HG02943 (cell line): ENCODE measurements around the gene SLC22A3.

Experiments used
- ATAC-seq: cut with Tn5 transposase; IDR thresholded peaks from one replicate; pipeline ENCODE4 v1.9.1; 2021; ENCODE audit warnings: mild to moderate bottlenecking, low read depth, moderate library complexity; ENCODE audit not compliant: unreplicated experiment

SLC22A3 gene

DNA sequence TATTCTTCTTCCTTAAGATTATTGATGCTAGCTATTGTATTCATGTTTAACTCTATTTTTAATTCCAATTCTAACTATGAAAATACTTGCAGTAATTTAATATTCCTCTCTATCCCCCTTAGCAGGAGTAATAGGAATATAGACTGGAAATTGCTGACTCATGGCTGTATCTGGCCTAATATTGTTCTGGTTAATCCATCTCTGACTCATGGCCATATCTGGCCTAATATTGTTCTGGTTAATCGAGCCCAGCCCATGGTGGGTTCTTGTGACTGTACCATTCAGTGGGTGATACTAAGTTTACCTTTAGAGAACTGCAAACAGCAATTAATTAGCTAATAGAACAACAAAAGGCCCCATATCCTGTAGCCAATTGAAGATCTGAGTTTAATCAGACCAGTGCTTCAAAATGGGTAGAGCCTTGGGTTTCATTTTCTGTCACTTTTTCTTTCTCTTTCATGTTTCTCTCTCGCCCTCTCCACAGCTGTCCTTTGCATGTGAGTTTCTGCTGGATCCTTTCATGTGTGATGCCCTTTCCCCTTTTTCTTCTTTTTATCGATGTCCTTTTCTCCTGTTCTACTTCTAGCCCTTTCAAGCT is 50.6 kb downstream of the SLC22A3 start:
- ATAC-seq = peak; percentile 99

DNA sequence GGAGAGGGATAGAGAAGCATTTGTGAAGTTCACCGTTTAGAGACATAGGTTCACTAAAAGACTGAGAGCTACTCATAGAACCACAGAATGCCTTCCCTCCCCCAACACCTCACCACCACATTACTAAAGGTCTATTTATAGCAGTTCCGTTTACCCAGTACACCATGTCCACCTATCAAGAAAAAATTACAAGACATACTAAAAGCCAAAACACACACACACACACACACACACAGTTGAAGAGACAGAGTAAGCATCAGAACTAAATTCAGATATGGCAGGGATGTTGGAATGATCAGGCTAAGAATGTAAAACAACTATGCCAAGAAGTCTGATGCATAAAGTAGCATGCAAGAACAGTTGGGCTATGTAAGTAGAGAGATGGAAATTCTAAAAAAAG is 52.3 kb downstream of the SLC22A3 start:
- no peak for ATAC-seq

DNA sequence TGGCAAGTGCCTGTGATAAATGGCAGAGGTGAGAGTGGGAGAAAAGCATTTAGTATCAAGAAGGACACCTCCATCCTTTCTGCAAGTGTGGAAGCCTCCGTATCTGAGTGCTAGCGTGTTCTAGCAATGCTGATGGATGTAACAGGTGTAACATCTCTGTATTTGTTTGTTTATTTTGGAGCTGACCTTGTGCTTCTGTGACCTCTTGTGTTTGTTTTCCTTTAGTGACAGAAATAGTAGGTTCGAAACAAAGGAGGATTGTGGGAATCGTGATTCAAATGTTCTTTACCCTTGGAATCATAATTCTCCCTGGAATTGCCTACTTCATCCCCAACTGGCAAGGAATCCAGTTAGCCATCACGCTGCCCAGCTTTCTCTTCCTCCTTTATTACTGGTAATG is 60.4 kb downstream of the SLC22A3 start:
- ATAC-seq = no peak

DNA sequence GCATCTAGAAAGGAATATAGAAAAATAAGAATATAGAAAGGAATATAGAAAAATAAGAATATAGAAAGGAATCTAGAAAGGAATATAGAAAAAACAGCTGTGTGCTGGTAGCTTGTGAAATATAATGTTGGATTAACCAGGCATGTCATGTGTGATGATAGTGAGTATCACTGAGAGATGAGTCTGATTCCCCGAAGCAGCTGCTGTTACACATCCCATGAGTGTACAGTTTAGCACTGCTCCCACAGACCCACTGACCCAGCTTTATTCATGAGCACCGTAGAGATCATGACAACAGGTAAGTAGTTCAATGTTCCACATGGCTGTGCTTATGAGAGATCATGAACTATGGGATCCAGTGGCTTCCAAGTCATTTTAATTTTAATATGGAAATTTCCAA is 64.8 kb downstream of the SLC22A3 start:
- ATAC-seq = no peak

DNA sequence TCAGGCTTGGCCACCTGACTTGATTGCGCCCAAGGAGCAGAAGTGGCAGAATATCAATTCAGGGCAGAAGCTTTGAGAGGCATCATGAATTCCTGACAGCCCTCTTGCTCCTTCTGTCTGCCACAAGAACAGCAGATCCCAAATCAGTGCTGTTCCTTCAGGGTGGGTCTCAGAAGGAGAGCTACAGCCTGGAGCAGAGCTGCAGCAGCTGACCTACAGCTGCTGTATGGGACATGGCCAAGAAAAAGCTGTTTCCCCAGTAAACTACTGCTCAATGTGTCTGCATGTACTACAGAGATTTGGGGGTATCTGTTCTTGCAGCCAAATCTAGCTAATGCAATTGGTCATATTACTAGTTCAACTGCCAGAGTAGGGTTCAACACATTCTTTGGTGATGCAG is 69.0 kb downstream of the SLC22A3 start:
- no peak for ATAC-seq

DNA sequence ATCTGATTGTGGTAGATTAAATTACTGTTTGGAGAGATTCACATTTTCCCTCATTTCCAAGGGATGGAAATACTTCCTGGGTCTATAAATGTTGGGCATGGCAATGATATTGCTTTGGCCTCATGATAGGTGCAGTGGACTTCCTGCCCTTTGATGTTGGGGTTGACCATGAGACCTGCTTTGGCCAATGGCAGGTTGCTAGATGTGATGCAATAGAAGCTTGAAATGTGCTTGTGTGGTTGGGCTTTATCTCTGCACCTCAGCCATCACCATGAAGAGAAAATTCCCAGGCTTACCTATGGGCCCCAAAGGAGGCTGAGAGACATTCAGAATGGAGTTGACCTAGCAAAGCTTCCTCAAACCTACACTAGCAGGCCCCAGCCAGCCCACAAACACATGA is 69.4 kb downstream of the SLC22A3 start:
- no peak for ATAC-seq

DNA sequence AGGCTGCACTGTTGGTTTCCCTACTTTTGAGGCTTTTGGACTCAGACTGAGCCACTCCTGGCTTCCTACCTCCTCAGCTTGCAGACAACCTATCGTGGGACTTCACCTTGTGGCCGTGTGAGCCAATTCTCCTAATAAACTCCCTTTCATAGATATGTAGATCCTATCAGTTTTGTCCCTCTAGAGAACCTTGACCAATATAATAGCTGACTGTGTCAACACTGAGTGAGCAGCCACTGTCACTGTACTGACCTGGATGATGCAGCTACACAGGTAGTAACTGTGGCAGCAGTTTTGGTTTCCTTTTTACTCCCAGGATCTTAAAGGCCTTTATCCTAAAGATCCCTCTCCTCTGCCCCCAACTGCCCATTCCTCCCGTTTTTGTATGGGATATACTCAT is 70.2 kb downstream of the SLC22A3 start:
- no peak for ATAC-seq

DNA sequence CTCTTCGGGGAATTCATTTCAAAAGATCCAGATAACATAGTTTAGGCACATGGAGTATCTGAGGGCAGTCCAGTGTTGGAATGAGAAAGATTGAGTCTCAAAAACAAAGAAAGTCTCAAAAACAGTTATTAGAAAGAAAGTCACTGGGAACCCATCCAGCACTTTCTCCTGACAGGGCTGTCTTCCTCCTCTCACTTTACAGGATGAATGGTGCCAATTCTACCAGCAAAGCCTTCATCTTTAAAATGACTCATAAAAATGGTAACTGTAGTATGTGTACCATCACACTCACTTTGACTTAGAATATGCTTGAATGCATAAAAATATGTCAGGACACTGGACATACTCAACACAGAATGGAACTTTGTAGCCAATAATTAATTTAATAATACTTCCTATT is 71.3 kb downstream of the SLC22A3 start:
- no peak for ATAC-seq

DNA sequence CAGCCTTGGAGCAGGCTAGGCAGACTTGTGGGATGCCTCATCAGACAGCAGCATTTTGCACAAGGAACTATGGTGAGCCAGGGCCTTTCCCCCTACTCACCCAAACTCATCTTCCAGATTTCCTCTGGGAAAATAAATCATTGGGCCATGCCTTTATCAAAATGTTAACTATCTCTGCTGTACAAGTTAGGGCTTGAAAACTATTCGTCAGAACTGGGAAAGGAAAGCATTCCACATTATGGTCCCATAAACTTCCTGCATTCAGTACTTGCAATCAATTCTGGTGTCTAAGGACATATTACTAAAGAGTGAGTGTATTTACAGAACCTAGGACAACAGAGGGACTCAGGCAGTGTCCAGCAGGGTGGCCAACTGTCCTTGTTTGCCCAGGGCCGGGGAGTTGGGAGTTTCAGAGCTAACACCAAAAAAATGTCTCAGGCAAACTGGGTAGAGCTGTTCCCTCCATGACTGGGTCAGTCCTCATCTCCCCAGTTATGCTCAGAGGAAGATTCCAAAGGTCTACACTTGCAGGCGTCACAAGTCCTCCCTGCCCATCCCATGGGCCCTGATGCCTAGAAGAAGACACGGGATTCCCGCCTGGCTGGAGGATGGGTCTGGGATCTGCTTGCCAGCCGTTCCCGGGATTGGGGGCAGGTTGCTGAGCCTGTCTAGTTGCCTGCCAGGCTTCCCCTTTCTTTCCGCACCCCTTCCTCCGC is 72.2 kb downstream of the SLC22A3 start:
- ATAC-seq = no peak

DNA sequence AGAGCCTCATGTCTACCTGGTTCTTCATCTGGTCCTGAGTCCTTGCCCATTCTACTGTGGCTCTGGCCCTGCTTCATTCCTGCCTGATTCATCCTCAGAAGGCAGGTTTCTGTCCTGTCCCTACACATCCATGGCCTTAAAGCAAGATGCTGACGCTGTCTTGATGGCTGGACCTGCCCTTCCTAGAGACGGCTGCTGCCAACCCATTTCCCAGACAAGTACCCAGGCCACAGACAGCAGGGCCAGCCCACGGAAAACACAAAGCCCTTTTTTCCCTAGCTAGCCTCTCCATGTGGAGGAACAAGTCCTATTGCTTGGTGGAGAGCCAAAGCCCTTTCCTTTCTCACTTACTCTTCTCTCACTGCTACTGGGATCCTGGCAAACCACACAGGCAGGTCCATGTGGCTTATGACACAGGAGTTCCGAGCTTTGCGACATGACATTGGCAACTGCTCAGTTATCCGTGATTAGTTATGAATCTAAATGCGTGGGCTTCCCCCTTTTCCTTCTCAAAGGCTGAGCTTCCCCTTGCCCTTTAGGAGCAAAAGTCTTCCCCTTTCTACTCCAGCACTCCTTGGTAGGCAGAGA is 72.9 kb downstream of the SLC22A3 start:
- no peak for ATAC-seq

DNA sequence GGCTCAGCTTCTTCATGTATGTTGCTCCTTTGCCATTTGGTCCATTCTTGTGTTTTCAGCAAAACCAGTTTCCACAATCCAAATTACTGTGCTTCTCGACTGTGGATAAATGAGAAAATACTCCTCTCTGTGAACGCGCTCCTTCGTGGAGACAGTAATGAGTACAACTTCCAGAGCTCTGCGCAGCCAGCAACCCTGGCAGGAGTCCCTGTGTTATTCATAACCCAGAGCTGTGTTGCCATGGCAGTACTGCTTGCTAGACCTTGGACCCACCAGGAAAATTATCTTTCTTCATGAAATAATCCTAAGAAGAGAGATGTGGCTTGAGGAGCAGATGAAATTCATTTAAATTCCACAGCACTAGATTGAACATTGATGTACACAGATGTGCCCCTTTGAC is 73.7 kb downstream of the SLC22A3 start:
- no peak for ATAC-seq

DNA sequence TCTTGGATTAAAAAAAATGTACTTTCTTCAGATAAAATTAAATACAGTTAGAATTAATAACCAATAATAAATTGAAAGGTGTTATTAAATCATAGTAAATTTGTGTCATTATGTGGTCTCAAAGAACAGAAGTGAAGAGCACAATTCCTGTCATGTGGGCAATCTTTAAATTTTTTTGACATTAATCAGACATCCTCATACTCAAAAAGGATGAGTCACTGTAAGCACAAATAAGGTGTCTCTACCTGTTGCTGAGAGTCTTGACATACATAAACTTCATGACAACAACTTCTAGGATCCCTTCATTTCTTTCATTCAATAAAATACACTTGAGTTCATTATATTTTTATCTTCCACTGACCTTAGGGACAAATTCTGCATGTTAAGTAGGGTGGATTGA is 76.1 kb downstream of the SLC22A3 start:
- no peak for ATAC-seq

DNA sequence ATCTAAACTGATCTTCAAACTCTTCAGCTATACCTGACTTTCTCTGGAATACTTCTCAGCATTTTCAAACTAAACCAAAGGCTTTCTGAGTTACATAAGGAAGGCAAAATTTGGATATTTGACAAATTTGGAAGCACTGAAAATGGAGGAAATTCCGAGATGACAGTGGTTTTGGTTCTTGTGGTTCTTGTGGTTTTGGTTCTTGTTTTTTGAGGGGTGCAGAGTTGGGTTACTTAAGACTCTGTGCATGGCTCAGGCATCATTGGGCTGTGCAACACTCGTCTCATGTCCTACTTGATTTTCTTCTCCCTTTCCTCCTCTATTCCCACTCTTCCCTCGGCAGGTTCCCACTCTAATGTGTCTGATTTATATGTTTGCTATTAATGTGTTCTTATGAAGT is 78.0 kb downstream of the SLC22A3 start:
- ATAC-seq = no peak

DNA sequence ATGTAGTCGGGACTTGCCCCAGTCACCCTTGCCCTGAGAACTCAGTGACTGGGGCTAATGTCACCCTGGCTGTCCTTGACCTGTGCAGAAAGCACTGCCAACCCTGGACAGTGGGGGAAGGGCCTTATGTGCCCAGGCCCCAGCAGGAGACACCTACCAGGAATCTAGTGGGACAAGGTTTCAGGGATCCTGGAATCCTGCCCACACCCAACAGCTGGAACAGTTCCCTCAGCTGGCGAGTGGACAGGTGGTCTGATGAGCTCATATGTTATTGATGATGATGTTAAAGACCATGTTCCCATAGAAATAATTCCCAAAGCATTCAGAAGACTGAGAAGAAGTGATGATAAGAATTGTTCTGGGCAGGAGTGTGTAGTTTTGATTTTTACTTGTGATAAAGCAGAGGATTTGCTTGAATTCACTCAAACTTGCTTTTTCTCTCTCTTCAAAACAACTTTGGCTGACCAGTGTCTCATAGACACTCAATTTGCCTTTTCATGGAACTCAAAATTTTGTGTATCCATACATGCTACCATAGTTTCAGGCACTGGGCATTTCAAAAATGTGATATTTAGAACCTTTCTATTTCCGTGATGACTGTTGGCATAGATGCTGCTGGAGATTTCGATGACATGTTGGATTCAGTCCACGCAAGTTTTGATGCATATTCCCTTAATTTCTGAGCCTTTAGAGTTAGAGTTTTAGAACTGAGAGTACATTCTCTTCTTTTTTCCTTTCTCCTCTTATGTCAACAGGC is 79.3 kb downstream of the SLC22A3 start:
- ATAC-seq = no peak

DNA sequence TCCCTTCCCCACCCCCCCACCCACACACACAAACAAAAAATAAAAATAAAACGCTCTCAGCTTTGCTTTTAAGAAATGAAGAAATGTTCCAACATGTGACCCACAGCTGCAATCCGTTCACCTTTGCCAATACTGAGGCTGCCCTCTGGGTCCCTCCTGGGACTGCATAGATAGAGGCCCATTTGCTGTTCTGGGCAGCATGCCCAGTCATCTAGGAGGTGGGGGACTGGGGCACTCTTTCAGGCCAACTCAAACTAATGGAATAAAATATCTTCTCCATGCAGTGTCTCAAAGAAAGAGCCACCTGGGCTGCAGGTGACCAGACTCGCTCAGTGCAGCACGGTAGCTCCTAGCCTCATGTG is 79.9 kb downstream of the SLC22A3 start:
- no peak for ATAC-seq

DNA sequence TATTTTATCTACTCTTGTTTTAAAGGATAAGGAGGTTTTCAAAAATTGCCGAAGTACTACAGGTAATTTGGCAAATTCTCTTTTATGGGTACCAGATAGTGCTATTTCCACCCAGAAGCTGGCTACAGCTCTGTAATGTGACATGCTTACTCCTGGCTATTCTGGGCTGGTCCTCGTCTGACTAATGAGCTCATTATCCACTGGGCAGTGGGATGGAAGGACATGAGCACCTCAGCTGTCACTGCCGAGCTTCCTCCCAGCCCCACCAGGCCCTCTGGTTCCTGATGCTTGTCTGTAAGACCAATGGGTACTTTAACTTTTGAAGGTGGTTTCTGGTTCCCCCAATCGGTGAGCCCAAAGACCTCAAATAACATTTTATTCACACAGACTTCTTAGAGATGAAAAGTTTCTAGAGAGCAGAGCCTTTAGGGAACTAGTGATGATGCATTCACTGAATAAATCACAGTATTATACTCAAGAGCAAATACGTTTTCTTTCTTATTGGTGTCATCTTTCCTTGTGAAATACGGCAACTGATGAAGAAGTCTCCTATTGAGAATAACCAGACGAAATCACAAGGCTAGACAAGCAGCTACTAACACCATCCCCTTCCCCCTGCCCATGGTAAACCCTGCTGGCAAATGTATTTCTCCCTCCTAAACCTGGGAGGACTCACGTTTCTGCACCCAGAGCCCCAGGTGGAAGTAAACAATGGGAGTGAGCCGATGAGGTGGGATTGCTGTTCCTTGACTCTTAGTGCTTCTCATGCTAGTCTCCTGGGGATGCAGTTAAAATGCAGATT is 80.8 kb downstream of the SLC22A3 start:
- no peak for ATAC-seq

DNA sequence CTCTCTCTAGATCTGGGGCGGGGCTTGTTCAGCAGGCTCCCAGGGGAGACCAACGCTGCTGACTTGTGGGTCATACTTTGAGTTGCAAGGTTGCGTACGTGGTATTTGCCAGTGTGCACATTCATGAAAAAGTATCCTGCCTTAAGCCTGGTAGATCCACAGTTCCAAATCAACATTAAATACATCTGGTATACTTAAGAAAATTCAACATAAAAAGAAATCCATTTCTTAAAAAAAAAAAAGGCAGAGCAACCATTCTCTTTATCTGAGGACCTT is 81.4 kb downstream of the SLC22A3 start:
- no peak for ATAC-seq

DNA sequence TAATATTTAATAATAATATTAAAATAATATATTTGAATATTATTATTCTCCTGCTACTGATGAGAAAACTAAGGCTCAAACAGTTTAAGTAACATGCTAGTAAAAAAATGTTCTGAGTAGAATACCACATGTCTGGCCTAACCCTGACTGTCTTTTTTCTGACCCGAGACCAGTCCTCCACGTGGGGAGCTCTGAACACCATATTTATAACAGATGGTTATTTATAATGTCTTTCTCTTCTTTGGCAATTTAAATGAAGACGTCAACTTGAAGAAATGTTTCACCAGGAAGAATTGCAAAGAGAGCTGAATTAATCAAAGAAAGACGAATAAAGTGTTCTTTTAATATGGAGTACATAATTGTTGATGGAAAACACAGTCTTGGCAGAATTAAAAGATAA is 82.0 kb downstream of the SLC22A3 start:
- no peak for ATAC-seq

DNA sequence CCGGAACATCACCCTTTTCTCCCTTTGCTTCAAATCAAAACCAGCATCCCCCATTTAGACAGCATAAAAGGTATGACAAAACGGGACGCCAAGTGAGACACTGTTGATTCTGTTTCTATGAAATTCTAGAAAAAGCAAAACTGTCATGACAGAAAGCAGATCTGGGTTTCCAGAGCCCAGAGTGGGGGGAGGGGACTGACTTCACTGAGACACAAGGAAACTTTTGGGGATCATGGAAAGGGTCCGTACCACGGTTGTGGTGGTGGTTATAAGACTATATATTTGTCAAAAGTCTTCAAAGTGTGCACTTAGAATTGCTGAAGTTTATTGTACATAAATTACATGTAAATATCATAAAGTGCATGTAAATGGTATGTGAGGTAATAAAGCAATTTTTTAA is 82.6 kb downstream of the SLC22A3 start:
- ATAC-seq = no peak

DNA sequence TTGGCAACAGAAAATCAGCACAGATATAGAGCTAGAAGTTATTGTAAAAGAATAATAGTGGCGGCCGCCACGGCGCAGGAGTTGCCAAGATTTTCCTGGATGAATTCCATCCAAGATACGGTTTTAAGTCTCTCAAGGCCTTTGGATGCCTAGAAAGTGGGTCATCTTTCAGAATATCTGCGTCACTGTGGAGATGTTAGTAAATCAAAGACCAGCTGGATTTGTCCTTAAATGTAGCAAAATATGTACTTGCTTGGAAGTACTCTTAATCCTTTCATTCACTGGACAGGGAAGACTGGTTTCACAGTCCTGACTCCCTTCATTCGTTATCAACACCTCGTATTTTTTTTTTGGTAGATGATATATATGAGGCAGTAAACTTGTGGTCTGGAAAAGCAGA is 83.0 kb downstream of the SLC22A3 start:
- no peak for ATAC-seq

DNA sequence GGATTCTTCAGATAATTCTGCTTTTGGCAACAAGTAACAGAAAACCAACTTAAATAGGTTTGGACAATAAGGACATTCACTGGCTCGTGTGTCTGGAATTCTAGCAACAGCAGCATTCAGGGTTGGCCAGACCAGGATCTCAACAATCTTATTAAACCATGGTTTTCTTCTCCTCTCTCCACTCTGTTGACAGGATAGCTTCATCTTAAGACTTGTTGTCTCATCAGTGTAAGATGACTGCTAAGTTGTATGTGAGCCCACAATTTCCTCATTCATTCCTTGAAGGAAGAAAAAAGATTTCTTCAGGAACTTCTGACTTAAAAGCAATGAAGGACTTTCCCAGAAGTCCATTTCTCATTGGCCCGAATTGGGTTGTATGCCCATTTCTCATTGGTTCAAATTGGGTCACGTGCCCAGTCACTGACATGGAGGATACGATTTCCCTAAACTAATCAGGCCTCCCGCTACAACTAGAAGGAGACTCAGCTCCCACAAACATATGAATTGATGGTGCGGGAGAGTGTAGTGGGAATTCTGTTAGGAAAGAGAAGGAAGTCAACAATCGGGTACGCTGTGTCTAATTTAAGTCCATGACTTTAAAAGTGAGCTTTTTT is 83.7 kb downstream of the SLC22A3 start:
- ATAC-seq = no peak
